GM20000 (cell line): Measurements from ENCODE around the gene C2orf76.
A peak's percentile ranks its signal among the peaks of the same experiment; 100 is the strongest.

Experiments
- DNase-seq: peaks from one replicate; pipeline ENCODE4 v3.0.0; 2012; ENCODE audit warnings: low spot score
- TF ChIP-seq, protein P1 (sequence below): IDR thresholded peaks from 2 replicates; pipeline ENCODE4 v1.5.1; 2012; ENCODE audit warnings: mild to moderate bottlenecking, control low read depth; ENCODE audit errors: extremely low read depth, missing control alignments

The C2orf76 gene

DNA sequence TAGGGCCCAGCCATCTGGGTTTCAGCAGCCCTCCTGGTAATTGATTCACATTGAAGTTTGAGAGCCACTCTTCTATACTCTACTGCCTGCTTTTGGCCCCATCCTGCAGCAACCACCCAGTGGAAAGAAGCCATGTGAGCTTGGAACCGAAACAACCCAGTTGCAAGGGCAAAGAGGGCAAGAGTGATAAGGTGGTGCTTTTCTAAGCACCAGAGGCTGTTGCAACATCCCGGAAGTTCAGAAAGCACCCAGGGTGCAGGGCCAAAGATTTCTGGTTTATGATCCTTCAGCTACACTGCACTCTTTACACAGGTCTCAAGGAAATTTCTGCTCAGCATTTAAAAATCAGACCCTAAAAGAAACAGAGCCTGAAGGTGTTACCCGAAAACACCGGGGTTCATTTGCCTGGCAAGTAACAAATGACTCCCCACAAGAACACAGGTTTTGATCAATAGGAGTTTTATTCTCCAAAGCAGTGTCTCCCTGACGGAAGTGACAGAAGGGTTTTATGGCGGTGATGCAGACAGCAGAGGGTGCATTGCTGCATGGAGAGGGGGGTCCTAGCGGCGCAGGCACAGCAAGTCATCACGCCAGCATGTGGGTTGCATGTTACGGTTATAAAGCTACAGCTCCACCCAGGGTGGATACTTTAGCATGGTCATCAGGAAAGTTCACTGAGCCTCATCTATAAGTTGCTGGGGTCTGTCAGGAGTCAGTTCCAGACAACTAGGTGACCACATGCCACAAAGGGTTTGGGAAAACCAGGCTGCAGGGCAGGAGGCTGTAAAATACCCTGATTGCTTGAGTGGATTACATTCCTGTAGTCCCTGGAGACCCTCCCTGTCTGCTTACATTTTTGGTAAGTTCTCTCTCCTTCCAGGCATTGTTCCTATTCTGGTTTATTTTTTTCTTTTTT lies 36.3 kb upstream of the C2orf76 start:
- DNase-seq: no peak
- TF ChIP-seq, protein P1, sequence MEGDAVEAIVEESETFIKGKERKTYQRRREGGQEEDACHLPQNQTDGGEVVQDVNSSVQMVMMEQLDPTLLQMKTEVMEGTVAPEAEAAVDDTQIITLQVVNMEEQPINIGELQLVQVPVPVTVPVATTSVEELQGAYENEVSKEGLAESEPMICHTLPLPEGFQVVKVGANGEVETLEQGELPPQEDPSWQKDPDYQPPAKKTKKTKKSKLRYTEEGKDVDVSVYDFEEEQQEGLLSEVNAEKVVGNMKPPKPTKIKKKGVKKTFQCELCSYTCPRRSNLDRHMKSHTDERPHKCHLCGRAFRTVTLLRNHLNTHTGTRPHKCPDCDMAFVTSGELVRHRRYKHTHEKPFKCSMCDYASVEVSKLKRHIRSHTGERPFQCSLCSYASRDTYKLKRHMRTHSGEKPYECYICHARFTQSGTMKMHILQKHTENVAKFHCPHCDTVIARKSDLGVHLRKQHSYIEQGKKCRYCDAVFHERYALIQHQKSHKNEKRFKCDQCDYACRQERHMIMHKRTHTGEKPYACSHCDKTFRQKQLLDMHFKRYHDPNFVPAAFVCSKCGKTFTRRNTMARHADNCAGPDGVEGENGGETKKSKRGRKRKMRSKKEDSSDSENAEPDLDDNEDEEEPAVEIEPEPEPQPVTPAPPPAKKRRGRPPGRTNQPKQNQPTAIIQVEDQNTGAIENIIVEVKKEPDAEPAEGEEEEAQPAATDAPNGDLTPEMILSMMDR: no peak

DNA sequence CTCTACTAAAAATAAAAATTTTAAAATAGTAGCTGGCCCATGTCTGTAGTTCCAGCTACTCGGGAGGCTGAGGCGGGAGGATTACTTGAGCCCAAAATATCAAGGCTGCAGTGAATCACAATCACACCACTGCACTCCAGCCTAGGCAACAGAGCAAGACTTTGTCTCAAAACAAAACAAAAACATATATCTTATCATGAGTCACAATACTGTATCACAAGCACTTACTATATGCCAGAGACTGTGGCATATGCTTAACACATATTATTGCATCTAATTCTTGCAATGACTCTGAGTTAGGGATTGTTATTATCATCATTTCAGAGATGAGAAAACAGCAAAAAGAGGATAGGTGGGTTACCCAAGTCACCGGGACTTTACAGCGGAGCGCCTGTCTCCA lies 35.5 kb upstream of the C2orf76 start:
- TF ChIP-seq, protein P1: no peak
- no peak for DNase-seq

DNA sequence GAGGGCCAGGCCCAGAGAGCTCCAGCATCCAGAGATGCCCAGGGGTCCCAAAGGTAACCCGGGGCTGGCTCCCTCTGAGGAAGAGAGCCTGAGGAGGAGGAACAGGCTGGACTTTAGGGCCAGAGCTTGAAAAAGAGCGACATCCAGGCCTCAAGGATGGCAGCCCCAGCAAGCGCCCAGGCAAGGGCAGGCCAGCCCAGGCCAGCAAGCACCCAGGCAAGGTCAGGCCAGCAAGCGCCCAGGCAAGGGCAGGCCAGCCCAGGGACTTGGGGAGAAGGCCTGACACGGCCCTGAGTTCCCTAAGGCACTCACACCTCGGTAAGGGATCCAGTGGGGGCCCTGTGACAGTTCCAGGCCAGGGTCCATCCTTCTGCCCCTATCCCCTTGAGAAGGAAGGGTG lies 30.6 kb upstream of the C2orf76 start:
- TF ChIP-seq, protein P1: no peak
- DNase-seq: no peak

DNA sequence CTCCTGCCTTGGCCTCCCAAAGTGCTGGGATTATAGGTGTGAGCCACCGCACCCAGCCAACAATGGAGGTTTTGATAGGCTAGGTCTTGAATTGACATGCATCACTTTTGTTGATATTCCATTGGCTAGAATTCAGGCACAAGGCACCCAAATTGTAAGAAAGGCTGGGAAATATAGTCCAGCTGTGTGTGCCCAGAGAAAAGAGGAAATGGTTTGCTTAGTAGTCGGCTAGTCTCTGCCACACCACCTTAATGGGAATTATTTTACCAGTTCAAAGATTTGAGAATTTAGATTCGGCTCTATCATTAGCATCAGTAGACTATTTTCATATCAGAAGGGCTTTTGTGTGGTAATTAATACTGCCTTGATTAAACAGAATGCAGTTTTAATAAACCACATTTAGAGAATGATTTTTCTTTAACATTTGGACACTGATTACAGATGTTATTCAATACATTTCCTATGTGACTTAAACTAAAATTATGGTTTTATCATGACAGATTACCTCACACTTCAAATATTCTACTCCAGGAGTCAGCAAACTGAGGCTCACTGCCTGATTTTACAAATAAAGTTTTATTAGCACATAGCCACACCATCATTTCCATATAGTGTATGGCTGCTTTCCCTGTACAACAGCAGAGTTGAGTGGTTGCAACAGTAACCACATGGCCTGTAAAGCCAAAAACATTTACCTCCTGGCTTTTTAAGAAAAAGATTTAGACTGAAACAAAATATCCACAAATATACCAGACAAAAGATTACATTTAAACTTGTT lies 27.5 kb upstream of the C2orf76 start:
- DNase-seq: no peak
- TF ChIP-seq, protein P1: no peak

DNA sequence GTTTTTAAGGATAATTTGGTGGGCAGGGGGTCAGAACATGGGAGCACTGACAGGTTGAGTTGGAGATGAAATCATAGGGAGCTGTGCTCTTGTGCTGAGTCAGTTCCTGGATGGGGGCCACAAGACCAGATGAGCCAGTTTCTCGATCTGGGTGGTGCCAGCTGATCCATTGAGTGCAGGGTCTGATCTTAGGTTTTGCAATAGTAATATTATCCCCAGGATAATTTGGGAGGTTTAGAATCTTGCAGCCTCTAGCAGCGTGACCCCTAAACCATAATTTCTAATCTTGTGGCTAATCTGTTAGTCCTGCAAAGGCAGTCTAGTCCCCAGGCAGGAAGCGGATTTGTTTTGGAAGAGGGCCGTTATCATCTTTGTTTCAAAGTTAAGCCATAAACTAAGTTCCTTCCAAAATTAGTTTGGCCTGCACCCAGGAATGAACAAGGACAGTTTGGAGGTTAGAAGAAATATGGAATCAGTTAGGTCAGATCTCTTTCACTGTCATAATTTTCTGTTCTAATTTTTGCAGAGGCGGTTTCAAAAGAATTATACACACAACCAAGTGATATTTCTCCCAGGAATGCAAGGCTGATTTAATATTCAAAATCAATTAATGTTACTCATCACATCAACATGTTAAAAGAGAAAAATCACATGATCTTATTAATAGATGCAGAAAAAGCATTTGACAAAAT lies 23.1 kb upstream of the C2orf76 start:
- no peak for DNase-seq
- TF ChIP-seq, protein P1: no peak

DNA sequence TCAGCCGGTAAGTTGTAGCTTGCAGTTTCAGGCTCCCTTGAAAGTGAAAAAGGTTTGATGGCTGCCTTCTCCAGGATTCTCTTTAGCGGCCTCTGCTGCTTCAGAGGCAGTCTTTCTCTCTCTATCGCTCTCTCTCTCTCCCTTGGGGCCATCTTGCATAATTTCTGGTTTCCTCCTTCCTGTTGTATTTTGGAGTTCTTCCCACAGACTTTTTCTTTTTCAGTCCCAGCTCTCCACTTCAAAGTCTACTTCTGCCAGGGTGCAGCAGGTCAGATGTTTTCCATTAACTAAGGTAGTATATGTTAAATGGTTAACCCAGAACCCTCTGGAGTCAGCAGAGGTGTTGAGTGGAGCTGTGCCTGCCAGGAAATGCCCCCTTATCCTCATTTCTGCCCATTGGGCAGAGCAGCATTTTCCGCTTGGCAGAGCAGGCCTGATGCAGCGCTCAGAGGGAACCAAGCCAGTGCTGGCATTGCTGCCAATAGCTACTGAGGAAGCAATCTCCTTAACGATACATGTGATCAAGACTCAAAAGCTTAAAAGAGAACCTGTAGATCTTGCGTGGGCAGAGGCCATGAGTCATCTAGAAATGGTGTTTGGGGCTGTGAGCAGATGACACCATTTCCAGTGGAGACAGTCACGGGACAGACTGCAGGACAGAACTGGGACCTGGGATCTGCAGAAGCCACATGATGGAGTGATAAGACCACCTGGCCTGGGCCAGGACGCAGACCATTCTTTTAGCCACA lies 20.9 kb upstream of the C2orf76 start:
- TF ChIP-seq, protein P1: no peak

More for the DNA sequence above, 20.9 kb upstream of the C2orf76 start:
- DNase-seq: peak; percentile 79
